ENCODE results near the gene PLXND1.

Gene PLXND1

DNA sequence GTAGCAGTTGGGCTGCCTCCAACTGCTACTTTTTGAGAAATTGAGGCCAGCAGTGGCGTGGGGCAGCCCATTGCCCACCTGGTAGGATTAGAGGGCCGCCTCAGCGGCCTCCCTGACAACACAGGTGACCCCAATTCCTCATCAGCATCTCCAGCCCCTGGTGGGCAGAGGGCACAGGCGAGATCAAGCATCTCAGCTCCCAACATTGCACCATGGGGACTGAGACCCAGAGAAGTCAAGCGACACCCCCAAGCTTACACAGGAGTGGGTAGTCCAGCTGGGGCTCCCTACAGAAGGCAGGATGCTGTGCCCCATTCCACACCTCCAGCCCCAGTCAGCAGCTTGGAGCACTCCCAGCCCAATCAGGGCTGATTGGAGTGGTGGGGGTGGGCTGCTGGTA, 63.7 kb downstream of the PLXND1 start:
- no peak for TF ChIP-seq CTCF (IDR thresholded peaks at IDR 0.05; ENCODE audit: low read depth, low read length, missing control alignments)
- DNase-seq (ENCODE audit: extremely low read depth, low read depth), result no peak
- no peak overlapping the region for H3K4me3 ChIP-seq (replicated peaks; ENCODE audit: low read depth, low read length)

DNA sequence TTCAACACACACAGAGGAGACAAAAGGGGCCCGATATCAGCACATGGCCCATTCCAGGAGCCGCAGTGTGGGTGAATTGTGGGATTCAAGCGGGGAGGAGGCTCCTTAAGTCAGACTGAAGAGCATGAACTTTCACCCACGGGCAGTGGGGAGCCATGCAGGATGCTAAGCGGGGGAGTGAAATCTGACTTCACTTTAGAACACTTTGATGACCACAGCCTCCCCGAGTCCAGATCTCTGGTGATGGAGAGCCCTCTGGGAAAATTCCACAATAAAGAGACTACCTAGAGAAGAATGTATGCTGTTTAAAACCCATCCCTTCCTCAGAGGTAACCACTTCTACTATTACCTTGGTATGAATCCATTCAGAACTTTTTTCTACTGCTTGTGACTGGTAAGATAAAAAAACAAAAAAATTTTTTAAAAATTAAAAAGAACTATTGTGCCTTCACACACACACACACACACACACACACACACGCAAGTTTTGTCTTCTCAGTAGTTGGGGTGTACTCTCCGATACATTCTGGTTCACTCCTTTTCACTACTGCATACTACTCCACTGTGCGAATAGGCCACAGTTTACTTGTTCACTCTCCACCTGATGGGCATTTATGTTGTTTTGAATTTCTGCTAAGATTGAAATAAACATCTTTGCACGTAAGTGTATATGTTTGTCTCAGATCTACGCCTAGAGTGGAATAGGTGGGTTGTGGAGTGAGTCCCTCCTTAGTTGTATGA, 65.5 kb downstream of the PLXND1 start:
- TF ChIP-seq CTCF (IDR thresholded peaks at IDR 0.05; ENCODE audit: low read depth, low read length, missing control alignments), result no peak
- no peak for DNase-seq (ENCODE audit: extremely low read depth, low read depth)
- H3K4me3 ChIP-seq (replicated peaks; ENCODE audit: low read depth, low read length), result no peak overlapping the region

GRCh38 chr3:129539206-129539605, 67.3 kb downstream of the PLXND1 start:
- no peak for DNase-seq (ENCODE audit: extremely low read depth, low read depth)
- H3K4me3 ChIP-seq (replicated peaks; ENCODE audit: low read depth, low read length), result no peak overlapping the region
- TF ChIP-seq CTCF (IDR thresholded peaks at IDR 0.05; ENCODE audit: low read depth, low read length, missing control alignments), result no peak

GRCh38 chr3:129536804-129537203, 69.7 kb downstream of the PLXND1 start:
- DNase-seq (ENCODE audit: extremely low read depth, low read depth), result no peak
- no peak for TF ChIP-seq CTCF (IDR thresholded peaks at IDR 0.05; ENCODE audit: low read depth, low read length, missing control alignments)
- H3K4me3 ChIP-seq (replicated peaks; ENCODE audit: low read depth, low read length), result no peak overlapping the region

DNA sequence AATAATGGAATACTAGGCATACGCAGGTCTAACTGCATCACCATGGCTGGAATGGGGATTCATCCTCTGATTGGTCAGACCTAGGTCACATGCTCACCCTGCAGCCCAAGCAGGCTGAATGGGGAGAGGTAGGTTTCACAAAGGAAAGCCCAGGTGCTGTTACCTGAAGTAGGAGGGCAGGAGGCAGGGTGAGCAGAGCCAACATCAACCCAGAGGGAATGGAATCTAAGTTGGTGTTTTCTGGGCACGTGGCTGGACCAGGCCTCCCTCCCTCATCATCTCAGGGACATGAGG, 70.2 kb downstream of the PLXND1 start:
- no peak for DNase-seq (ENCODE audit: extremely low read depth, low read depth)
- TF ChIP-seq CTCF (IDR thresholded peaks at IDR 0.05; ENCODE audit: low read depth, low read length, missing control alignments), result no peak
- no peak overlapping the region for H3K4me3 ChIP-seq (replicated peaks; ENCODE audit: low read depth, low read length)

DNA sequence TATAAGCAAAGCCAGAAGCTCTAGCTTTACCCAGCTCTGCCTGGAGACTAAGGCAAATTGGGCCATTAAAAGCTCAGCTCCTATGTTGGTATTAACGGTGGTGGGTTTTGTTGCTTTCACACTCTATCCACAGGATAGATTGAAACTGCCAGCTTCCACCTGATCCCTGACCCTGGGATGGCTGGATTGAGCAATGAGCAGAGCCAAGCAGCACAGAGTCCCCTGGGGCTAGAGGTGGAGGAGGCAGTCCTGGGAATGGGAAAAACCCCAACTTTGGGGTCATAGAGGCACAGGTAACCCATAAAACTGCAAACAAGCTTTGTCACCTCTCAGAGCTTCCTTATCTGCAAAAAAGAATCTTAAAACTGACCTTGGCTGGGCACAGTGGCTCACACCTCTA, 71.4 kb downstream of the PLXND1 start:
- H3K4me3 ChIP-seq (replicated peaks; ENCODE audit: low read depth, low read length), result no peak overlapping the region
- no peak for TF ChIP-seq CTCF (IDR thresholded peaks at IDR 0.05; ENCODE audit: low read depth, low read length, missing control alignments)
- no peak for DNase-seq (ENCODE audit: extremely low read depth, low read depth)

GRCh38 chr3:129534428-129535027, 71.9 kb downstream of the PLXND1 start:
- no peak for DNase-seq (ENCODE audit: extremely low read depth, low read depth)
- no peak overlapping the region for H3K4me3 ChIP-seq (replicated peaks; ENCODE audit: low read depth, low read length)
- no peak for TF ChIP-seq CTCF (IDR thresholded peaks at IDR 0.05; ENCODE audit: low read depth, low read length, missing control alignments)
